Mucosa of descending colon (tissue), 3 donors: ENCODE data around the gene SCUBE1. TPM values are rescaled to one million over a fixed set of nuclear protein-coding genes. Genes with fewer than 3 reads are reported as not detected.
A peak's percentile ranks its signal among the peaks of the same experiment; 100 is the strongest.

Source experiments
- ATAC-seq: fragments of 200-7000 bp; cut with Tn5 transposase; one replicate; pipeline ENCODE4 v1.9.1; 2020; ENCODE audit warnings: mild to moderate bottlenecking, moderate library complexity
- DNase-seq, 3 donors: peaks; one replicate each; pipeline ENCODE4 v3.0.0-alpha.2; 2020
- H3K36me3 ChIP-seq: fragments of 200-600 bp; one replicate; pipeline ENCODE4 v1.8.0; 2021; ENCODE audit warnings: low read depth, mild to moderate bottlenecking
- H3K4me1 ChIP-seq: fragments of 200-600 bp; one replicate; pipeline ENCODE4 v1.8.0; 2021; ENCODE audit warnings: low read depth, mild to moderate bottlenecking
- H3K4me3 ChIP-seq: fragments of 200-600 bp; one replicate; pipeline ENCODE4 v1.8.0; 2021; ENCODE audit warnings: mild to moderate bottlenecking
- H3K9me3 ChIP-seq: fragments of 200-600 bp; one replicate; pipeline ENCODE4 v1.8.0; 2021; ENCODE audit warnings: mild to moderate bottlenecking
- CTCF ChIP-seq: fragments of 200-600 bp; IDR thresholded peaks from one replicate; pipeline ENCODE4 v1.8.0; 2022; ENCODE audit warnings: antibody characterized with exemption, mild to moderate bottlenecking
- intact Hi-C, 2 donors: fragments of 100-400 bp; cut with DNase I in 1 of 2; cut with micrococcal nuclease in 1 of 2; formaldehyde crosslinking; loops; one replicate each; pipeline versions ENCODE4 v1.11.0 to v1.11.1; 2022; cut with DNase I, micrococcal nuclease
- total RNA-seq, 3 donors: library from RNA; stranded (reverse); fragmentation: NEBNext Ultra II Directional in 2 of 3; extraction: Animal tissue kit (Norgen Biotek cat#: 25700) in 2 of 3; gene quantifications; one replicate each; pipeline versions ENCODE4 v1.2.1 to v1.2.4, GENCODE V29; 2021 to 2023
- donor health status: DM: no; HTN: no; CAD: no; lungs with moderate emphysema.
- donor health status: DM: no; HTN: no; CAD: no.
- donor health status: DM: no; HTN: yes; CAD: no.

Gene SCUBE1
- total RNA-seq, 3 donors from 2014 or later: 3.8 to 20.9 (median 4.7) TPM

- H3K4me3 ChIP-seq: no peak overlapping the region
- DNase-seq (peak in 1 of 3 donors; percentile 34), ATAC-seq (peak; percentile 11)
- no peaks in the 10 kb centered on the region for H3K4me1 ChIP-seq
- H3K36me3 ChIP-seq: no peaks in the 10 kb centered on the region
- intact Hi-C loops: no loop called here
- H3K9me3 ChIP-seq: no peaks in the 10 kb centered on the region
- no peak for TF ChIP-seq CTCF
These were observed 137.9 kb downstream of the SCUBE1 start for GRCh38 chr22:43205261-43205691.

- peak in 1 of 3 donors; percentile 41 for DNase-seq
- intact Hi-C loops: no loop called here
- Histone ChIP-seq H3K4me1 (no peaks in the 10 kb centered on the region), H3K9me3 (no peaks in the 10 kb centered on the region), H3K4me3 (no peak overlapping the region), H3K36me3 (no peaks in the 10 kb centered on the region)
- ATAC-seq: no peak
- TF ChIP-seq CTCF: no peak
These were observed 139.6 kb downstream of the SCUBE1 start for GRCh38 chr22:43203471-43203981.

- intact Hi-C loops: no loop called here
- Histone ChIP-seq H3K36me3 (no peaks in the 10 kb centered on the region), H3K4me1 (no peaks in the 10 kb centered on the region), H3K4me3 (no peak overlapping the region), H3K9me3 (no peaks in the 10 kb centered on the region)
- peak in 1 of 3 donors; percentile 19 for DNase-seq
- ATAC-seq: no peak
- TF ChIP-seq CTCF: no peak
These were observed 140.3 kb downstream of the SCUBE1 start for GRCh38 chr22:43202756-43203410.

GRCh38 chr22:43202326-43202725, 140.8 kb downstream of the SCUBE1 start:
- no peaks in the 10 kb centered on the region for H3K4me1 ChIP-seq
- ATAC-seq: no peak
- H3K4me3 ChIP-seq: no peak overlapping the region
- H3K36me3 ChIP-seq: no peaks in the 10 kb centered on the region
- TF ChIP-seq CTCF: no peak
- intact Hi-C loops: no loop called here
- no peaks in the 10 kb centered on the region for H3K9me3 ChIP-seq
- peak in 1 of 3 donors; percentile 19 for DNase-seq

- TF ChIP-seq CTCF: no peak
- DNase-seq: peak in 1 of 3 donors; percentile 39
- intact Hi-C loops: no loop called here
- Histone ChIP-seq H3K9me3 (no peaks in the 10 kb centered on the region), H3K4me3 (no peak overlapping the region), H3K36me3 (no peaks in the 10 kb centered on the region), H3K4me1 (no peaks in the 10 kb centered on the region)
- no peak for ATAC-seq
These were observed 141.5 kb downstream of the SCUBE1 start for GRCh38 chr22:43201486-43202219.
